Neural progenitor cell (in vitro differentiated cells): ENCODE results near the gene TMEM179B. TPM values are rescaled to one million over a fixed set of nuclear protein-coding genes. Genes with fewer than 3 reads are reported as not detected.

Source experiments
- DNase-seq: peaks from one replicate; pipeline ENCODE4 v3.0.0-alpha.2; 2016; ENCODE audit warnings: low spot score
- H2AFZ ChIP-seq: fragments of 200-600 bp; sonication (generic); replicated peaks from 2 replicates; pipeline ENCODE4 v1.6.1; 2016; ENCODE audit warnings: antibody characterized with exemption
- H3F3A ChIP-seq: fragments of 200-600 bp; sonication (generic); 2 replicates; pipeline ENCODE4 v1.6.1; 2016; ENCODE audit warnings: antibody characterized with exemption, low read depth
- H3K27ac ChIP-seq: fragments of 200-600 bp; sonication (generic); 2 replicates; pipeline ENCODE4 v1.5.1; 2016; ENCODE audit warnings: mild to moderate bottlenecking
- H3K27me3 ChIP-seq: fragments of 200-600 bp; sonication (generic); 2 replicates; pipeline ENCODE4 v1.6.1; 2016; ENCODE audit warnings: mild to moderate bottlenecking, moderate library complexity
- H3K36me3 ChIP-seq: fragments of 200-600 bp; sonication (generic); 2 replicates; pipeline ENCODE4 v1.5.1; 2016
- H3K4me1 ChIP-seq: fragments of 200-600 bp; sonication (generic); 2 replicates; pipeline ENCODE4 v1.6.1; 2016; ENCODE audit warnings: mixed run types
- H3K4me2 ChIP-seq: fragments of 200-600 bp; sonication (generic); 2 replicates; pipeline ENCODE4 v1.6.1; 2016
- H3K4me3 ChIP-seq: fragments of 200-600 bp; sonication (generic); 2 replicates; pipeline ENCODE4 v1.5.1; 2016
- H3K79me2 ChIP-seq: fragments of 200-600 bp; sonication (generic); 2 replicates; pipeline ENCODE4 v1.6.1; 2016; ENCODE audit warnings: low read depth
- H3K9ac ChIP-seq: fragments of 200-600 bp; sonication (generic); 2 replicates; pipeline ENCODE4 v1.6.1; 2016
- H3K9me3 ChIP-seq: fragments of 200-600 bp; sonication (generic); 2 replicates; pipeline ENCODE4 v1.5.1; 2016; ENCODE audit warnings: low read depth
- H4K20me1 ChIP-seq: fragments of 200-600 bp; sonication (generic); 2 replicates; pipeline ENCODE4 v1.6.1; 2016; ENCODE audit warnings: low read depth
- H3K27ac Mint-ChIP-seq: 3 replicates; pipeline ENCODE4 v1.8.0; 2021; ENCODE audit warnings: mixed read lengths
- H3K27me3 Mint-ChIP-seq: 2 replicates; pipeline ENCODE4 v1.8.0; 2022; ENCODE audit warnings: low read depth, mild to moderate bottlenecking, inconsistent platforms, moderate library complexity, mixed read lengths; ENCODE audit not compliant: insufficient read depth
- H3K36me3 Mint-ChIP-seq: 3 replicates; pipeline ENCODE4 v1.8.0; 2021; ENCODE audit warnings: mixed read lengths
- H3K4me1 Mint-ChIP-seq: 3 replicates; pipeline ENCODE4 v1.8.0; 2021; ENCODE audit warnings: mixed read lengths
- H3K4me3 Mint-ChIP-seq: 3 replicates; pipeline ENCODE4 v1.8.0; 2021; ENCODE audit warnings: mild to moderate bottlenecking, moderate library complexity, mixed read lengths
- H3K9me3 Mint-ChIP-seq: 3 replicates; pipeline ENCODE4 v1.8.0; 2020; ENCODE audit warnings: mixed read lengths
- CTCF ChIP-seq: fragments of 200-600 bp; sonication (generic); IDR thresholded peaks from 2 replicates; pipeline ENCODE4 v1.5.1; 2017; ENCODE audit warnings: antibody characterized with exemption, mild to moderate bottlenecking
- EZH2 ChIP-seq: fragments of 200-600 bp; sonication (generic); IDR thresholded peaks from 2 replicates; pipeline ENCODE4 v1.6.1; 2017; ENCODE audit warnings: antibody characterized with exemption, mild to moderate bottlenecking, moderate library complexity
- EZH2phosphoT487 ChIP-seq: fragments of 200-600 bp; sonication (generic); IDR thresholded peaks from 2 replicates; pipeline ENCODE4 v1.6.1; 2017; ENCODE audit warnings: antibody characterized with exemption
- total RNA-seq: library from RNA; depleted of rRNA; stranded (reverse); fragments of >200 nt; gene quantifications from 2 replicates; pipeline ENCODE4 v1.2.3, GENCODE V29; 2015; ENCODE audit warnings: low replicate concordance

The TMEM179B gene
- total RNA-seq, 1 donor from 2014 or later = 24.5 TPM

DNA sequence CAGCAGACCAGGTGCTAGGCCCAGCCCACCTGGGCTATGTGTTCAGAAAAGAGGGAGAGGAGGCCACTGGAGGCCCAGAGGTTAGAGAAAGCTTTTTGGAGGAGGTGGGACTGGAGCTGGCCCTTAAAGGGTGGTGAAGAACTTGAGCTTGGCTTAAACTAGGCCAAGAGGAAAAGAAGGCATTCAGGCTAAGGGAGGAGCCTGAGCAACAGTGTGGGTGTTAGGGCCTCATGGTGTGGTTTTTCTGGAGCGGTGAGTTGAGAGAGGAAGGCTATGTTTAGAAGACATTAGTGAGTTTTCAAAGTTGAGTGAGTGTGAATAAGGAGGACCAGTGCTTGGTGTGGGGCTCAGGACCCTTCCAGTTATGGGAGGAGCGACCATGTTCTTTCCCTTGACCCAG, 9.8 kb upstream of the TMEM179B start:
- peaks cover 3% of the 10 kb centered on the region for H3K4me1 Mint-ChIP-seq
- Histone ChIP-seq H3K4me1 (no peaks in the 10 kb centered on the region), H3K27me3 (no peaks in the 10 kb centered on the region), H3K4me3 (no peak overlapping the region), H3K36me3 (no peaks in the 10 kb centered on the region), H3K79me2 (peaks cover 23% of the 10 kb centered on the region), H3K4me2 (no peak overlapping the region), H4K20me1 (no peaks in the 10 kb centered on the region), H3F3A (no peaks in the 10 kb centered on the region), H2AFZ (no peak overlapping the region), H3K9me3 (no peaks in the 10 kb centered on the region), H3K27ac (no peak overlapping the region), H3K9ac (no peak overlapping the region)
- peaks cover 4% of the 10 kb centered on the region for H3K27me3 Mint-ChIP-seq
- no peaks in the 10 kb centered on the region for H3K9me3 Mint-ChIP-seq
- H3K36me3 Mint-ChIP-seq = peaks cover 24% of the 10 kb centered on the region
- TF ChIP-seq EZH2phosphoT487 (no peak), CTCF (no peak), EZH2 (no peak)
- no peak overlapping the region for H3K4me3 Mint-ChIP-seq
- DNase-seq = no peak
- H3K27ac Mint-ChIP-seq = no peak overlapping the region

DNA sequence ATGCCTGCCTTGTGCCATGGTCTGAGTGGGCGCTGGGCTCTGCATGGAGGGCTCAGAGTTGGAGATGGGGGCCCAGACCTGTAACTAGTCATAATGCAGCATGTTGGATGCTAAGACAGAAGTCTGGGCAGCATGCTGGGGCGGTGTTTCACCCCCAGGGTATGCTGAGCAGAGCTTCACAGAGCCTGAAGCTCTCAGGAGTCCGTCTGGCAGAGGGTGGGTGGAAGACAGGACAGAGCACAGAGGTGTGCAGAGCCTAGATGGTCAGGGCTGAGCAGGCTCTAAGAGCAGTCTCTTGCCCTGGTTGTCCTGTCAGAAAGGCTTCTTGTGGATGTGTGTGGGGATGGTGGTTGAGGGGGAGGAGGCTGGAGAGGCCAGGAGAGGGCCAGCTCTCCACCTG, 8.8 kb upstream of the TMEM179B start:
- no peaks in the 10 kb centered on the region for H3K4me1 ChIP-seq
- DNase-seq = no peak
- TF ChIP-seq EZH2 = no peak
- TF ChIP-seq EZH2phosphoT487 = no peak
- no peak for TF ChIP-seq CTCF
- no peaks in the 10 kb centered on the region for H4K20me1 ChIP-seq
- no peaks in the 10 kb centered on the region for H3K36me3 ChIP-seq
- no peaks in the 10 kb centered on the region for H3K27me3 ChIP-seq
- no peaks in the 10 kb centered on the region for H3F3A ChIP-seq
- H3K4me2 ChIP-seq = no peak overlapping the region
- no peak overlapping the region for H3K4me3 Mint-ChIP-seq
- H3K27ac Mint-ChIP-seq = no peak overlapping the region
- H3K4me1 Mint-ChIP-seq = peaks cover 3% of the 10 kb centered on the region
- H3K27me3 Mint-ChIP-seq = peaks cover 4% of the 10 kb centered on the region
- no peak overlapping the region for H3K9ac ChIP-seq
- H3K79me2 ChIP-seq = peaks cover 12% of the 10 kb centered on the region
- peaks cover 31% of the 10 kb centered on the region for H3K36me3 Mint-ChIP-seq
- no peak overlapping the region for H3K4me3 ChIP-seq
- H3K9me3 Mint-ChIP-seq = no peaks in the 10 kb centered on the region
- no peaks in the 10 kb centered on the region for H3K9me3 ChIP-seq
- H3K27ac ChIP-seq = no peak overlapping the region
- H2AFZ ChIP-seq = no peak overlapping the region

DNA sequence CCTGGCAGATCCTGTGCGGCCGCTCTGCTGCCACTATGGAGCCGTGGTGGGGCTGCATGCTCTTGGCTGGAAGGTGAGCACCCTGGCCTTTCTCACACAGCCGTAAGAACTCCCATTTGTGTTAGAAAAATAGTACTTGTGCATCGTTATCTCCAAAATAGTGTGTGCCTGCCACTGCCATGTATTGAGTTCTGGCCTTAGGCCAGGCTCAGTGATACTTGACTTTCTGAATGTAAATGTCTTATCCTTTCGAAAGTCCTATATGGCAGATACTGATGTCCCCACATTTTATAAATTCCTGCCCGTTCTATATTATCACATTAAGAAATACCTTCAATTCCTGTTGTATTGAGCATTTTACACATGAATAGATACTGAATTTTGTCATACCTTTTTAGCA, 4.4 kb upstream of the TMEM179B start:
- H3K4me3 Mint-ChIP-seq = no peak overlapping the region
- no peaks in the 10 kb centered on the region for H3K36me3 ChIP-seq
- H3K36me3 Mint-ChIP-seq = peaks cover 22% of the 10 kb centered on the region
- no peak overlapping the region for H3K27ac Mint-ChIP-seq
- TF ChIP-seq EZH2 (no peak), CTCF (no peak), EZH2phosphoT487 (no peak)
- peaks cover 7% of the 10 kb centered on the region for H3K4me1 Mint-ChIP-seq
- no peaks in the 10 kb centered on the region for H3K27me3 ChIP-seq
- H3K4me1 ChIP-seq = no peaks in the 10 kb centered on the region
- no peak overlapping the region for H3K4me3 ChIP-seq
- H3F3A ChIP-seq = peaks cover 25% of the 10 kb centered on the region
- H3K9me3 Mint-ChIP-seq = no peaks in the 10 kb centered on the region
- H3K4me2 ChIP-seq = no peak overlapping the region
- H3K9me3 ChIP-seq = no peaks in the 10 kb centered on the region
- no peak overlapping the region for H2AFZ ChIP-seq
- peaks cover 10% of the 10 kb centered on the region for H3K79me2 ChIP-seq
- no peak for DNase-seq
- no peak overlapping the region for H3K9ac ChIP-seq
- H3K27me3 Mint-ChIP-seq = peaks cover 4% of the 10 kb centered on the region
- H3K27ac ChIP-seq = no peak overlapping the region
- H4K20me1 ChIP-seq = peaks cover 9% of the 10 kb centered on the region
